GM12878 (cell line): ENCODE data around the gene ZNF280A. TPM values are rescaled to one million over a fixed set of nuclear protein-coding genes. Genes with fewer than 3 reads are reported as not detected.

Experiments used
- BCL11A ChIP-seq: IDR thresholded peaks from 2 replicates; pipeline ENCODE4 v1.6.1; 2011; ENCODE audit warnings: low read depth, low read length
- CHD2 ChIP-seq: IDR thresholded peaks from 2 replicates; pipeline ENCODE4 v1.6.1; 2011; ENCODE audit warnings: low read depth, low read length, improper control_type of control experiment, borderline replicate concordance
- JUND ChIP-seq: IDR thresholded peaks from 2 replicates; pipeline ENCODE4 v1.6.1; 2012; ENCODE audit warnings: low read depth, mild to moderate bottlenecking, low read length, improper control_type of control experiment, moderate library complexity
- MEF2B ChIP-seq: fragments of 450-650 bp; IDR thresholded peaks from 2 replicates; pipeline ENCODE4 v1.6.1; 2018; ENCODE audit warnings: mild to moderate bottlenecking, moderate library complexity; ENCODE audit not compliant: partially characterized antibody, poor library complexity, severe bottlenecking
- NFYB ChIP-seq: IDR thresholded peaks from 2 replicates; pipeline ENCODE4 v1.6.1; 2011; ENCODE audit warnings: low read depth, mild to moderate bottlenecking, low read length, improper control_type of control experiment, moderate library complexity; ENCODE audit not compliant: insufficient read depth
- STAT3 ChIP-seq: IDR thresholded peaks from 2 replicates; pipeline ENCODE4 v1.6.1; 2011; ENCODE audit warnings: low read depth, low read length, improper control_type of control experiment
- WRNIP1 ChIP-seq: IDR thresholded peaks from 2 replicates; pipeline ENCODE4 v1.6.1; 2011; ENCODE audit warnings: low read depth, low read length, improper control_type of control experiment, borderline replicate concordance
- ZSCAN29 ChIP-seq: fragments of 450-650 bp; IDR thresholded peaks from 2 replicates; pipeline ENCODE4 v1.6.1; 2017; ENCODE audit warnings: mild to moderate bottlenecking, moderate library complexity
- polyA plus RNA-seq, 11 experiments: library from polyadenylated mRNA; depleted of rRNA in 4 of 11; unstranded in 6 of 11; stranded (reverse) in 5 of 11; fragments of >200 nt; fragmentation: Nextera tagmentation in 4 of 11; fragmentation: Illumina TruSeq in 1 of 11; extraction: Ambion mirVana in 4 of 11; extraction: Trizol in 1 of 11; gene quantifications; 1 replicate in 1 of 11; 2 replicates in 10 of 11; pipeline versions ENCODE4 v1.2.1 to v1.2.3, GENCODE V29; 2011 to 2016; ENCODE audit warnings: inconsistent platforms in 2 of 11, missing spikeins in 2 of 11, low read depth in 1 of 11
- total RNA-seq, 4 experiments: library from RNA; depleted of rRNA in 3 of 4; stranded (reverse); fragments of >200 nt in 3 of 4; fragmentation: Illumina TruSeq in 1 of 4; extraction: Trizol in 1 of 4; gene quantifications; 2 replicates each; pipeline versions ENCODE4 v1.2.1 to v1.2.3, GENCODE V29; 2013 to 2021
- TF ChIP-seq, protein P1 (sequence below): fragments of 450-650 bp; conservative IDR thresholded peaks from 2 replicates; pipeline ENCODE4 v1.6.1; 2017; ENCODE audit warnings: mild to moderate bottlenecking, moderate library complexity
- TF ChIP-seq, protein P2 (sequence below): fragments of 450-650 bp; IDR thresholded peaks from 2 replicates; pipeline ENCODE4 v1.6.1; 2016; ENCODE audit warnings: mild to moderate bottlenecking, moderate library complexity, borderline replicate concordance

Gene ZNF280A
- total and polyA plus RNA-seq, 10 of the 15 experiments (the other 5 are each of a cell fraction or from before 2014, with no cell fraction given) = 0.03 to 0.06 TPM; not detected in 8

- TF ChIP-seq, protein P1, sequence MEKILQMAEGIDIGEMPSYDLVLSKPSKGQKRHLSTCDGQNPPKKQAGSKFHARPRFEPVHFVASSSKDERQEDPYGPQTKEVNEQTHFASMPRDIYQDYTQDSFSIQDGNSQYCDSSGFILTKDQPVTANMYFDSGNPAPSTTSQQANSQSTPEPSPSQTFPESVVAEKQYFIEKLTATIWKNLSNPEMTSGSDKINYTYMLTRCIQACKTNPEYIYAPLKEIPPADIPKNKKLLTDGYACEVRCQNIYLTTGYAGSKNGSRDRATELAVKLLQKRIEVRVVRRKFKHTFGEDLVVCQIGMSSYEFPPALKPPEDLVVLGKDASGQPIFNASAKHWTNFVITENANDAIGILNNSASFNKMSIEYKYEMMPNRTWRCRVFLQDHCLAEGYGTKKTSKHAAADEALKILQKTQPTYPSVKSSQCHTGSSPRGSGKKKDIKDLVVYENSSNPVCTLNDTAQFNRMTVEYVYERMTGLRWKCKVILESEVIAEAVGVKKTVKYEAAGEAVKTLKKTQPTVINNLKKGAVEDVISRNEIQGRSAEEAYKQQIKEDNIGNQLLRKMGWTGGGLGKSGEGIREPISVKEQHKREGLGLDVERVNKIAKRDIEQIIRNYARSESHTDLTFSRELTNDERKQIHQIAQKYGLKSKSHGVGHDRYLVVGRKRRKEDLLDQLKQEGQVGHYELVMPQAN = no peak
- TF ChIP-seq MEF2B = no peak
- TF ChIP-seq, protein P2, sequence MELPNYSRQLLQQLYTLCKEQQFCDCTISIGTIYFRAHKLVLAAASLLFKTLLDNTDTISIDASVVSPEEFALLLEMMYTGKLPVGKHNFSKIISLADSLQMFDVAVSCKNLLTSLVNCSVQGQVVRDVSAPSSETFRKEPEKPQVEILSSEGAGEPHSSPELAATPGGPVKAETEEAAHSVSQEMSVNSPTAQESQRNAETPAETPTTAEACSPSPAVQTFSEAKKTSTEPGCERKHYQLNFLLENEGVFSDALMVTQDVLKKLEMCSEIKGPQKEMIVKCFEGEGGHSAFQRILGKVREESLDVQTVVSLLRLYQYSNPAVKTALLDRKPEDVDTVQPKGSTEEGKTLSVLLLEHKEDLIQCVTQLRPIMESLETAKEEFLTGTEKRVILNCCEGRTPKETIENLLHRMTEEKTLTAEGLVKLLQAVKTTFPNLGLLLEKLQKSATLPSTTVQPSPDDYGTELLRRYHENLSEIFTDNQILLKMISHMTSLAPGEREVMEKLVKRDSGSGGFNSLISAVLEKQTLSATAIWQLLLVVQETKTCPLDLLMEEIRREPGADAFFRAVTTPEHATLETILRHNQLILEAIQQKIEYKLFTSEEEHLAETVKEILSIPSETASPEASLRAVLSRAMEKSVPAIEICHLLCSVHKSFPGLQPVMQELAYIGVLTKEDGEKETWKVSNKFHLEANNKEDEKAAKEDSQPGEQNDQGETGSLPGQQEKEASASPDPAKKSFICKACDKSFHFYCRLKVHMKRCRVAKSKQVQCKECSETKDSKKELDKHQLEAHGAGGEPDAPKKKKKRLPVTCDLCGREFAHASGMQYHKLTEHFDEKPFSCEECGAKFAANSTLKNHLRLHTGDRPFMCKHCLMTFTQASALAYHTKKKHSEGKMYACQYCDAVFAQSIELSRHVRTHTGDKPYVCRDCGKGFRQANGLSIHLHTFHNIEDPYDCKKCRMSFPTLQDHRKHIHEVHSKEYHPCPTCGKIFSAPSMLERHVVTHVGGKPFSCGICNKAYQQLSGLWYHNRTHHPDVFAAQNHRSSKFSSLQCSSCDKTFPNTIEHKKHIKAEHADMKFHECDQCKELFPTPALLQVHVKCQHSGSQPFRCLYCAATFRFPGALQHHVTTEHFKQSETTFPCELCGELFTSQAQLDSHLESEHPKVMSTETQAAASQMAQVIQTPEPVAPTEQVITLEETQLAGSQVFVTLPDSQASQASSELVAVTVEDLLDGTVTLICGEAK = no peak
- TF ChIP-seq BCL11A = no peak
- no peak for TF ChIP-seq STAT3
- no peak for TF ChIP-seq NFYB
- no peak for TF ChIP-seq CHD2
- TF ChIP-seq JUND = no peak
- no peak for TF ChIP-seq WRNIP1
- no peak for TF ChIP-seq ZSCAN29
Observed at GRCh38 chr22:22528780-22529179, 8.7 kb upstream of the ZNF280A start (continued).
